ENCODE results near the gene TMEM131.

DNA sequence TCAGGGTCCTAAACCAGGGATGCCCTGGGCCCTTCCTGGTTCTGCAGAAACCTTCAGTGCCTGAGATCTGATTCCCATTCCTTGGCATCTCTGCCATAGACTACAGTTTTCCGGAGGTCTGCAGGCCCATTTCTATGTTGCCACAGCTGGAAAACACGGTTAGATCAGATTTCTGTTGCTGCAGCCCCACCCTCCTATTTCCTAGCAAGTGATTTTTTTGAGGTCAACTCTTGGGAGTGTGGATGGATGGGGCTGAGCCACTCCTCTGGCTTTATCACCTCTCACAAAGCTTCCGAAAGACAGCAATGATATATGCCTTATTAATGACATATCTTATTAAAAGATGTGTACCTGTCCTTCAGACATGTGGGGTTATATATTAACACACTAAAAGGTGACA, 226.0 kb downstream of the TMEM131 start:
- TF ChIP-seq POLR2A (IDR thresholded peaks at IDR 0.05), result no peak
- TF ChIP-seq, protein P1, sequence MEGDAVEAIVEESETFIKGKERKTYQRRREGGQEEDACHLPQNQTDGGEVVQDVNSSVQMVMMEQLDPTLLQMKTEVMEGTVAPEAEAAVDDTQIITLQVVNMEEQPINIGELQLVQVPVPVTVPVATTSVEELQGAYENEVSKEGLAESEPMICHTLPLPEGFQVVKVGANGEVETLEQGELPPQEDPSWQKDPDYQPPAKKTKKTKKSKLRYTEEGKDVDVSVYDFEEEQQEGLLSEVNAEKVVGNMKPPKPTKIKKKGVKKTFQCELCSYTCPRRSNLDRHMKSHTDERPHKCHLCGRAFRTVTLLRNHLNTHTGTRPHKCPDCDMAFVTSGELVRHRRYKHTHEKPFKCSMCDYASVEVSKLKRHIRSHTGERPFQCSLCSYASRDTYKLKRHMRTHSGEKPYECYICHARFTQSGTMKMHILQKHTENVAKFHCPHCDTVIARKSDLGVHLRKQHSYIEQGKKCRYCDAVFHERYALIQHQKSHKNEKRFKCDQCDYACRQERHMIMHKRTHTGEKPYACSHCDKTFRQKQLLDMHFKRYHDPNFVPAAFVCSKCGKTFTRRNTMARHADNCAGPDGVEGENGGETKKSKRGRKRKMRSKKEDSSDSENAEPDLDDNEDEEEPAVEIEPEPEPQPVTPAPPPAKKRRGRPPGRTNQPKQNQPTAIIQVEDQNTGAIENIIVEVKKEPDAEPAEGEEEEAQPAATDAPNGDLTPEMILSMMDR (IDR thresholded peaks at IDR 0.05 in 4 of 5, conservative IDR thresholded peaks at IDR 0.05 in 1 of 5), result no peak
